CD14-positive monocyte (primary cell): ENCODE results near the gene PLPP7. TPM values are rescaled to one million over a fixed set of nuclear protein-coding genes. Genes with fewer than 3 reads are reported as not detected.

Experiments
- DNase-seq, 3 donors: peaks; one replicate each; pipeline ENCODE4 v3.0.0-alpha.2; 2011 to 2022
- H2AFZ ChIP-seq: 2 replicates; pipeline ENCODE4 v1.6.0; 2012; ENCODE audit warnings: mild to moderate bottlenecking, low read depth, low read length, inconsistent platforms; ENCODE audit not compliant: insufficient read depth, poor library complexity, severe bottlenecking
- H3K27ac ChIP-seq, 2 donors: 1 replicate in 1 of 2; 2 replicates in 1 of 2; pipeline ENCODE4 v1.5.1; 2012 to 2013; ENCODE audit warnings: low read length in 2 of 2, control low read depth in 1 of 2, inconsistent platforms in 1 of 2, low read depth in 1 of 2, mild to moderate bottlenecking in 1 of 2
- H3K27me3 ChIP-seq, 2 donors: one replicate each; pipeline versions ENCODE4 v1.6.0 to v1.6.1; 2011 to 2013; ENCODE audit warnings: low read length in 2 of 2; ENCODE audit not compliant: control insufficient read depth in 2 of 2, insufficient read depth in 2 of 2
- H3K36me3 ChIP-seq, 2 donors: replicated peaks in 1 of 2; 1 replicate in 1 of 2; 2 replicates in 1 of 2; pipeline versions ENCODE4 v1.5.1 to v1.6.1; 2012 to 2013; ENCODE audit warnings: low read length in 2 of 2, control low read depth in 1 of 2, inconsistent platforms in 1 of 2, mild to moderate bottlenecking in 1 of 2; ENCODE audit not compliant: insufficient read depth in 2 of 2, control insufficient read depth in 1 of 2
- H3K4me1 ChIP-seq, 2 donors: 1 replicate in 1 of 2; 2 replicates in 1 of 2; pipeline versions ENCODE4 v1.5.1 to v1.6.1; 2012 to 2013; ENCODE audit warnings: low read length in 2 of 2, control low read depth in 1 of 2, inconsistent platforms in 1 of 2, mild to moderate bottlenecking in 1 of 2, moderate library complexity in 1 of 2; ENCODE audit not compliant: insufficient read depth in 2 of 2, control insufficient read depth in 1 of 2
- H3K4me2 ChIP-seq: replicated peaks from 2 replicates; pipeline ENCODE3; 2012; ENCODE audit warnings: low read length, moderate library complexity, mild to moderate bottlenecking; ENCODE audit not compliant: poor library complexity, severe bottlenecking; ENCODE audit errors: extremely low read depth
- H3K4me3 ChIP-seq, 3 experiments: fragments of 200-600 bp in 1 of 3; sonication (generic) in 1 of 3; replicated peaks in 1 of 3; 1 replicate in 2 of 3; 2 replicates in 1 of 3; pipeline ENCODE4 v1.5.1; 2011 to 2013; ENCODE audit warnings: low read length in 3 of 3, mild to moderate bottlenecking in 3 of 3, control low read depth in 2 of 3, low read depth in 2 of 3, inconsistent platforms in 1 of 3, moderate library complexity in 1 of 3
- H3K79me2 ChIP-seq: 2 replicates; pipeline ENCODE4 v1.6.0; 2012; ENCODE audit warnings: mild to moderate bottlenecking, control low read depth, inconsistent platforms, low read length, moderate library complexity; ENCODE audit not compliant: insufficient read depth
- H3K9ac ChIP-seq: 2 replicates; pipeline ENCODE4 v1.6.0; 2017; ENCODE audit warnings: low read length, mild to moderate bottlenecking; ENCODE audit not compliant: insufficient read depth, poor library complexity, severe bottlenecking
- H3K9me3 ChIP-seq, 2 donors: replicated peaks in 1 of 2; 1 replicate in 1 of 2; 2 replicates in 1 of 2; pipeline versions ENCODE4 v1.5.1 to v1.6.1; 2012 to 2013; ENCODE audit warnings: low read length in 2 of 2, control low read depth in 1 of 2; ENCODE audit not compliant: control insufficient read depth in 1 of 2, insufficient read depth in 1 of 2
- H4K20me1 ChIP-seq: 2 replicates; pipeline ENCODE4 v1.6.0; 2012; ENCODE audit warnings: mild to moderate bottlenecking, low read length, control low read depth, moderate library complexity; ENCODE audit not compliant: insufficient read depth
- H3K27ac Mint-ChIP-seq, 7 donors: one replicate each; pipeline ENCODE4 v1.8.0; 2020; ENCODE audit warnings: mild to moderate bottlenecking in 7 of 7, mixed read lengths in 7 of 7, moderate library complexity in 6 of 7, inconsistent platforms in 2 of 7
- H3K27me3 Mint-ChIP-seq, 3 donors: one replicate each; pipeline ENCODE4 v1.8.0; 2021 to 2022; ENCODE audit warnings: low read depth in 3 of 3, mild to moderate bottlenecking in 3 of 3, mixed read lengths in 3 of 3, moderate library complexity in 3 of 3, inconsistent platforms in 1 of 3
- H3K36me3 Mint-ChIP-seq, 2 donors: one replicate each; pipeline ENCODE4 v1.8.0; 2020; ENCODE audit warnings: mixed read lengths in 2 of 2, inconsistent platforms in 1 of 2, mild to moderate bottlenecking in 1 of 2
- H3K4me1 Mint-ChIP-seq: one replicate; pipeline ENCODE4 v1.8.0; 2020; ENCODE audit warnings: mild to moderate bottlenecking, mixed read lengths
- H3K4me3 Mint-ChIP-seq, 2 donors: one replicate each; pipeline ENCODE4 v1.8.0; 2020; ENCODE audit warnings: mild to moderate bottlenecking in 2 of 2, mixed read lengths in 2 of 2, moderate library complexity in 1 of 2
- H3K9me3 Mint-ChIP-seq, 7 donors: one replicate each; pipeline ENCODE4 v1.8.0; 2020 to 2022; ENCODE audit warnings: mixed read lengths in 7 of 7, mild to moderate bottlenecking in 6 of 7, moderate library complexity in 6 of 7, inconsistent platforms in 2 of 7
- CTCF ChIP-seq: fragments of 200-600 bp; IDR thresholded peaks from one replicate; pipeline ENCODE4 v1.8.0; 2022; ENCODE audit warnings: antibody characterized with exemption, mild to moderate bottlenecking
- WGBS: methylation state at CpG from one replicate; pipeline ENCODE4 v1.1.5; 2013; ENCODE audit warnings: missing lambda C conversion rate; ENCODE audit not compliant: insufficient coverage; 5-methylcytosine and 5-hydroxymethylcytosine counted together
- intact Hi-C, 2 donors: fragments of 100-400 bp; cut with micrococcal nuclease; formaldehyde crosslinking; loops; one replicate each; pipeline versions ENCODE4 v1.15.0 to v1.15.1; 2023
- polyA plus RNA-seq, 3 donors: library from polyadenylated mRNA; depleted of rRNA in 1 of 3; unstranded in 2 of 3; stranded (reverse) in 1 of 3; fragments of 300-500 nt in 2 of 3; fragments of >200 nt in 1 of 3; fragmentation: Illumina TruSeq in 2 of 3; gene quantifications; 1 replicate in 2 of 3; 2 replicates in 1 of 3; pipeline ENCODE4 v1.2.3, GENCODE V29; 2012 to 2021

PLPP7 gene
- polyA plus RNA-seq, 3 donors, result 1.1 to 3.1 (median 1.5) TPM

GRCh38 chr9:131308452-131308851, 18.9 kb downstream of the PLPP7 start:
- H3K4me3 ChIP-seq, result no peak overlapping the region
- Mint-ChIP-seq H3K4me1 (peaks cover 10% of the 10 kb centered on the region), H3K27me3 (peaks cover 2 to 12% (median 6%) of the 10 kb centered on the region in 3 donors), H3K36me3 (no peaks in the 10 kb centered on the region), H3K4me3 (no peak overlapping the region), H3K27ac (no peak overlapping the region), H3K9me3 (peaks cover 0 to 4% (median 0%) of the 10 kb centered on the region in 7 donors)
- no peaks in the 10 kb centered on the region for H3K9me3 ChIP-seq
- H3K4me2 ChIP-seq, result no peak overlapping the region
- H4K20me1 ChIP-seq, result no peaks in the 10 kb centered on the region
- 96% methylated on average over 5 of the region's 11 CpGs for WGBS
- H3K79me2 ChIP-seq, result no peaks in the 10 kb centered on the region
- no peak overlapping the region for H2AFZ ChIP-seq
- TF ChIP-seq CTCF, result no peak
- intact Hi-C loops, result no loop called here
- no peak overlapping the region for H3K9ac ChIP-seq
- no peaks in the 10 kb centered on the region for H3K36me3 ChIP-seq
- peaks cover 3 to 7% of the 10 kb centered on the region in 2 donors for H3K4me1 ChIP-seq
- H3K27me3 ChIP-seq, result peaks cover 0 to 5% of the 10 kb centered on the region in 2 donors
- no peak for DNase-seq
- no peak overlapping the region for H3K27ac ChIP-seq

- Mint-ChIP-seq H3K4me1 (peaks cover 10% of the 10 kb centered on the region), H3K27ac (no peak overlapping the region), H3K4me3 (no peak overlapping the region), H3K36me3 (no peaks in the 10 kb centered on the region), H3K9me3 (peaks cover 0 to 4% (median 0%) of the 10 kb centered on the region in 7 donors), H3K27me3 (peaks cover 2 to 12% (median 6%) of the 10 kb centered on the region in 3 donors)
- H3K36me3 ChIP-seq, result no peaks in the 10 kb centered on the region
- peaks cover 0 to 5% of the 10 kb centered on the region in 2 donors for H3K27me3 ChIP-seq
- no peak overlapping the region for H3K9ac ChIP-seq
- H3K27ac ChIP-seq, result no peak overlapping the region
- no peak overlapping the region for H3K4me3 ChIP-seq
- intact Hi-C loops, result no loop called here
- no peak for TF ChIP-seq CTCF
- H3K79me2 ChIP-seq, result no peaks in the 10 kb centered on the region
- no peak overlapping the region for H3K4me2 ChIP-seq
- no peaks in the 10 kb centered on the region for H4K20me1 ChIP-seq
- no peak for DNase-seq
- no peaks in the 10 kb centered on the region for H3K9me3 ChIP-seq
- 93% methylated on average over 17 of the region's 17 CpGs for WGBS
- no peak overlapping the region for H2AFZ ChIP-seq
- peaks cover 3 to 7% of the 10 kb centered on the region in 2 donors for H3K4me1 ChIP-seq
These were observed 19.5 kb downstream of the PLPP7 start for GRCh38 chr9:131308906-131309529.
